ENCODE results near the gene MAD1L1.

GRCh38 chr7:2144926-2145325 lies 87.8 kb downstream of the MAD1L1 start:
- TF ChIP-seq ZNF138 (CRISPR knock-in tag; conservative IDR thresholded peaks at IDR 0.05), result no peak
- no peak for TF ChIP-seq FOXP1 (CRISPR knock-in tag; IDR thresholded peaks at IDR 0.05; ENCODE audit: borderline replicate concordance)
- TF ChIP-seq JUN (CRISPR knock-in tag; IDR thresholded peaks at IDR 0.05), result no peak
- no peak for TF ChIP-seq CTCF (IDR thresholded peaks at IDR 0.05)
- TF ChIP-seq ARID4B (CRISPR knock-in tag; IDR thresholded peaks at IDR 0.05; ENCODE audit: borderline replicate concordance), result no peak
- TF ChIP-seq ATF3 (CRISPR knock-in tag; conservative IDR thresholded peaks at IDR 0.05), result no peak
- TF ChIP-seq SMAD3 (CRISPR knock-in tag; IDR thresholded peaks at IDR 0.05; ENCODE audit: borderline replicate concordance), result no peak
- TF ChIP-seq PRDM15 (CRISPR knock-in tag; IDR thresholded peaks at IDR 0.05), result no peak
- TF ChIP-seq FOXJ3 (CRISPR knock-in tag; IDR thresholded peaks at IDR 0.05; ENCODE audit: borderline replicate concordance), result no peak
- TF ChIP-seq ZNF263 (CRISPR knock-in tag; IDR thresholded peaks at IDR 0.05; ENCODE audit: low read depth), result no peak
- TF ChIP-seq ATF1 (CRISPR knock-in tag; IDR thresholded peaks at IDR 0.05), result no peak
- no peak for TF ChIP-seq NR1H2 (CRISPR knock-in tag; IDR thresholded peaks at IDR 0.05)
- TF ChIP-seq KAT7 (CRISPR knock-in tag; IDR thresholded peaks at IDR 0.05; ENCODE audit: borderline replicate concordance), result no peak
- TF ChIP-seq GTF2I (CRISPR knock-in tag; conservative IDR thresholded peaks at IDR 0.05), result no peak
